K562 (cell line): Measurements from ENCODE around the gene CAMK1D. TPM values are rescaled to one million over a fixed set of nuclear protein-coding genes. Genes with fewer than 3 reads are reported as not detected.

ENCODE experiments used
- ATAC-seq: fragments of 200-7000 bp; cut with Tn5 transposase; 3 replicates; pipeline ENCODE4 v1.9.1; 2020; ENCODE audit warnings: moderate library complexity
- BruUV-seq: library from RNA; stranded (reverse); fragments of 400-500 nt; replicated peaks from 2 replicates; lab custom pipeline; 2021; lab: Mats Ljungman, UMichigan
- CTCF ChIA-PET: fragments of 300-600 bp; formaldehyde crosslinking; extraction: SDS; loops from one replicate; lab custom pipeline; 2021; ENCODE audit warnings: low intra/inter-chr PET ratio; lab: Yijun Ruan, JAX
- POLR2A ChIA-PET: fragments of 300-600, 350-650 bp; sonication (Branson Sonifier 250); formaldehyde crosslinking; extraction: SDS; loops from one replicate; lab custom pipeline; 2021; ENCODE audit warnings: antibody characterized with exemption, inconsistent platforms; lab: Yijun Ruan, JAX
- DNase-seq, 4 experiments: peaks; one replicate each; pipeline versions ENCODE4 v3.0.0 to v3.0.0-alpha.2; 2011 to 2018; ENCODE audit warnings: low spot score in 3 of 4, mixed read lengths in 3 of 4; ENCODE audit errors: extremely low read depth in 1 of 4
- FAIRE-seq: peaks from 2 replicates; lab custom pipeline; 2011; peaks lifted over from hg19 to GRCh38; lab: Jason Lieb, UNC
- H2AFZ ChIP-seq: 2 replicates; pipeline ENCODE4 v1.6.0; 2011; ENCODE audit warnings: low read depth, low read length, control low read depth, inconsistent platforms
- H3K27ac ChIP-seq: fragments of 200-600 bp; 3 replicates; pipeline ENCODE4 v1.8.0; 2011; ENCODE audit warnings: low read depth, mild to moderate bottlenecking, control low read depth, inconsistent platforms, low read length, moderate library complexity, mixed read lengths; ENCODE audit errors: extremely low read depth
- H3K27me3 ChIP-seq, 2 experiments: fragments of 300-600 bp in 1 of 2; 2 replicates in 1 of 2; 3 replicates in 1 of 2; pipeline versions ENCODE4 v1.6.0 to v1.8.0; 2011; ENCODE audit warnings: inconsistent platforms in 2 of 2, low read length in 2 of 2, mild to moderate bottlenecking in 1 of 2, mixed read lengths in 1 of 2, moderate library complexity in 1 of 2; ENCODE audit not compliant: control insufficient read depth in 2 of 2, insufficient read depth in 2 of 2
- H3K36me3 ChIP-seq: fragments of 300-600 bp; 3 replicates; pipeline ENCODE4 v1.8.0; 2011; ENCODE audit warnings: mild to moderate bottlenecking, low read length, inconsistent platforms; ENCODE audit not compliant: control insufficient read depth, insufficient read depth
- H3K4me1 ChIP-seq, 2 experiments: fragments of 200-600 bp in 1 of 2; replicated peaks in 1 of 2; 2 replicates in 1 of 2; 3 replicates in 1 of 2; pipeline versions ENCODE4 v1.5.1 to v1.8.0; 2011; ENCODE audit warnings: inconsistent platforms in 2 of 2, low read length in 2 of 2, mild to moderate bottlenecking in 1 of 2, mixed read lengths in 1 of 2, moderate library complexity in 1 of 2; ENCODE audit not compliant: control insufficient read depth in 2 of 2, insufficient read depth in 2 of 2
- H3K4me2 ChIP-seq: 2 replicates; pipeline ENCODE4 v1.6.1; 2011; ENCODE audit warnings: low read length, control low read depth, inconsistent platforms, mixed read lengths; ENCODE audit not compliant: insufficient read depth
- H3K4me3 ChIP-seq: fragments of 200-600 bp; sonication (generic), shearing (Covaris generic); 2 replicates; pipeline ENCODE4 v1.5.1; 2016; ENCODE audit warnings: control low read depth, inconsistent platforms
- H3K79me2 ChIP-seq: fragments of 200-600 bp; 3 replicates; pipeline ENCODE4 v1.8.0; 2011; ENCODE audit warnings: low read length, inconsistent platforms; ENCODE audit not compliant: control insufficient read depth, insufficient read depth
- H3K9ac ChIP-seq, 2 experiments: 2 replicates each; pipeline versions ENCODE4 v1.6.0 to v1.6.1; 2011; ENCODE audit warnings: low read depth in 2 of 2, low read length in 2 of 2, control low read depth in 1 of 2, inconsistent platforms in 1 of 2, mild to moderate bottlenecking in 1 of 2, mixed read lengths in 1 of 2; ENCODE audit not compliant: insufficient read depth in 1 of 2
- H3K9me1 ChIP-seq: one replicate; pipeline ENCODE4 v1.6.0; 2011; ENCODE audit warnings: inconsistent platforms, mild to moderate bottlenecking, low read length, moderate library complexity; ENCODE audit not compliant: control insufficient read depth, insufficient read depth
- H3K9me3 ChIP-seq: replicated peaks from 2 replicates; pipeline ENCODE4 v1.5.1; 2011; ENCODE audit warnings: low read depth, low read length, inconsistent platforms; ENCODE audit not compliant: control insufficient read depth, insufficient read depth
- H4K20me1 ChIP-seq: replicated peaks from 2 replicates; pipeline ENCODE4 v1.6.1; 2011; ENCODE audit warnings: low read length, inconsistent platforms, mixed read lengths; ENCODE audit not compliant: control insufficient read depth, insufficient read depth
- BCOR ChIP-seq: fragments of 450-650 bp; IDR thresholded peaks from 2 replicates; pipeline ENCODE4 v1.6.1; 2016
- KLF10 ChIP-seq: fragments of 250-450 bp; sonication (Bioruptor Pico); IDR thresholded peaks from 2 replicates; pipeline ENCODE4 v1.6.1; 2021; ENCODE audit warnings: matching md5 sums
- NRF1 ChIP-seq, 2 experiments: fragments of 450-650 bp; IDR thresholded peaks in 1 of 2; conservative IDR thresholded peaks in 1 of 2; 2 replicates each; pipeline ENCODE4 v1.6.1; 2014; ENCODE audit warnings: mild to moderate bottlenecking in 2 of 2
- RFX1 ChIP-seq: fragments of 450-650 bp; IDR thresholded peaks from 2 replicates; pipeline ENCODE4 v1.6.1; 2016; ENCODE audit warnings: mild to moderate bottlenecking, moderate library complexity
- TCF3 ChIP-seq: sonication (generic); formaldehyde crosslinking; IDR thresholded peaks from 2 replicates; pipeline ENCODE4 v1.4.0; 2020; ENCODE audit warnings: mild to moderate bottlenecking, missing genetic modification reagents
- TEAD1 ChIP-seq, 2 experiments: fragments of 450-650 bp in 1 of 2; sonication (generic) in 1 of 2; formaldehyde crosslinking; IDR thresholded peaks; 2 replicates each; pipeline versions ENCODE4 v1.4.0 to v1.8.0; 2020 to 2022; ENCODE audit warnings: mild to moderate bottlenecking in 2 of 2, missing genetic modification reagents in 1 of 2
- THRAP3 ChIP-seq: fragments of 450-650 bp; IDR thresholded peaks from 2 replicates; pipeline ENCODE4 v1.6.1; 2016; ENCODE audit warnings: mild to moderate bottlenecking, inconsistent platforms, borderline replicate concordance
- ZNF197 ChIP-seq: fragments of 200-800 bp; sonication (Bioruptor generic); IDR thresholded peaks from 2 replicates; pipeline ENCODE4 v1.6.1; 2016; ENCODE audit warnings: low read depth, missing genetic modification characterization, missing compliant biosample characterization
- ZNF24 ChIP-seq: fragments of 450-650 bp; IDR thresholded peaks from 2 replicates; pipeline ENCODE4 v1.6.1; 2016
- WGBS: fragments of 100-300 bp; shearing (Covaris generic); methylation state at CpG from one replicate; pipeline ENCODE4 v1.1.6; 2016; ENCODE audit warnings: low coverage, mixed read lengths; ENCODE audit not compliant: insufficient coverage; ENCODE audit errors: missing lambda C conversion rate; 5-methylcytosine and 5-hydroxymethylcytosine counted together
- in situ Hi-C: fragments of 300-500 bp; cut with MboI; formaldehyde crosslinking; loops from 4 replicates; pipeline ENCODE4 v1.15.0; 2018; ENCODE audit warnings: inconsistent platforms, mixed read lengths
- intact Hi-C: fragments of 100-400 bp; cut with micrococcal nuclease; formaldehyde crosslinking; loops from 2 replicates; pipeline ENCODE4 v1.14.2; 2022
- polyA plus RNA-seq, 8 experiments: library from polyadenylated mRNA; depleted of rRNA in 4 of 8; stranded (reverse) in 5 of 8; unstranded in 3 of 8; fragments of >200 nt; fragmentation: Nextera tagmentation in 2 of 8; fragmentation: Illumina TruSeq in 1 of 8; extraction: Ambion mirVana in 2 of 8; extraction: Trizol in 1 of 8; gene quantifications; 2 replicates each; pipeline versions ENCODE4 v1.2.1 to v1.2.3, GENCODE V29; 2011 to 2014; ENCODE audit warnings: inconsistent platforms in 1 of 8, missing spikeins in 1 of 8
- total RNA-seq, 7 experiments: library from RNA; depleted of rRNA in 6 of 7; stranded (reverse); fragments of >200 nt in 6 of 7; fragmentation: Illumina TruSeq in 2 of 7; extraction: Trizol in 2 of 7; gene quantifications; 2 replicates each; pipeline versions ENCODE4 v1.2.1 to v1.2.3, GENCODE V29; 2011 to 2021; ENCODE audit warnings: low replicate concordance in 1 of 7
- TF ChIP-seq, protein P1 (sequence below): fragments of 150-350 bp; conservative IDR thresholded peaks from 2 replicates; pipeline ENCODE4 v1.6.1; 2014; ENCODE audit warnings: low read length
- TF ChIP-seq, protein P2 (sequence below): sonication (generic); formaldehyde crosslinking; IDR thresholded peaks from 2 replicates; pipeline ENCODE4 v1.8.0; 2022; ENCODE audit warnings: missing genetic modification reagents, mild to moderate bottlenecking, borderline replicate concordance

Gene CAMK1D
- total and polyA plus RNA-seq, 9 of the 15 experiments (the other 6 are each of a cell fraction or from before 2014, with no cell fraction given) = 0.12 to 0.24 (median 0.20) TPM; not detected in 5

GRCh38 chr10:12710157-12710556 is 360.8 kb downstream of the CAMK1D start:
- no peak for ATAC-seq
- Histone ChIP-seq H3K79me2 (no peaks in the 10 kb centered on the region), H4K20me1 (no peaks in the 10 kb centered on the region), H3K4me2 (no peak overlapping the region), H3K4me1 (no peaks in the 10 kb centered on the region), H3K27ac (no peak overlapping the region), H3K9me3 (no peaks in the 10 kb centered on the region), H2AFZ (no peak overlapping the region), H3K4me3 (no peak overlapping the region), H3K9me1 (no peaks in the 10 kb centered on the region), H3K9ac (no peak overlapping the region), H3K27me3 (peaks cover 0 to 4% of the 10 kb centered on the region in 2 experiments; a peak in 1 of 5 replicates), H3K36me3 (no peaks in the 10 kb centered on the region)
- DNase-seq = no peak
- 19% methylated on average over 8 of the region's 8 CpGs for WGBS
- ChIA-PET POLR2A (no interaction called here), CTCF (interaction anchor here (1.2 kb wide), 1 partner anchor 928 kb away, joined by 4 read pairs; no protein-coding TSS in a partner anchor)
- TF ChIP-seq ZNF24 (peak; percentile 48; the same call in 1 of the 2 replicates), BCOR (peak; percentile 38; the same call in 1 of the 2 replicates), ZNF197 (CRISPR knock-in tag) (no peak)
- no peak for FAIRE-seq
- no TSS peak for BruUV-seq
- in situ Hi-C loops = loop anchor here (5.0 to 25.0 kb wide), 3 partner anchors 365 to 923 kb away; no protein-coding TSS in a partner anchor
- intact Hi-C loops = loop anchor here (2.0 to 10.0 kb wide), 4 partner anchors 195 to 445 kb away; no protein-coding TSS in a partner anchor

- intact Hi-C loops (loop anchor here (2.0 to 10.0 kb wide), 4 partner anchors 194 to 446 kb away; no protein-coding TSS in a partner anchor), in situ Hi-C loops (loop anchor here (5.0 to 25.0 kb wide), 3 partner anchors 364 to 923 kb away; no protein-coding TSS in a partner anchor)
- Histone ChIP-seq H3K79me2 (no peaks in the 10 kb centered on the region), H3K4me3 (no peak overlapping the region), H3K36me3 (no peaks in the 10 kb centered on the region), H3K9me1 (no peaks in the 10 kb centered on the region), H3K9ac (no peak overlapping the region), H3K27ac (no peak overlapping the region), H3K27me3 (peaks cover 0 to 4% of the 10 kb centered on the region in 2 experiments; a peak in 2 of 5 replicates), H2AFZ (no peak overlapping the region), H3K4me2 (peak overlapping the region; percentile 17; the same call in 1 of the 2 replicates), H3K9me3 (no peaks in the 10 kb centered on the region), H3K4me1 (no peaks in the 10 kb centered on the region), H4K20me1 (no peaks in the 10 kb centered on the region)
- POLR2A ChIA-PET = interaction anchor here (0.6 kb wide), 1 partner anchor 387 kb away, joined by 3 read pairs; no protein-coding TSS in a partner anchor
- 7% methylated on average over 9 of the region's 9 CpGs for WGBS
- FAIRE-seq (peak; percentile 92), ATAC-seq (peak; percentile 90), DNase-seq (peak; percentile 62 to 75 (median 64))
- CTCF ChIA-PET = interaction anchor here (1.2 kb wide), 3 partner anchors 364 to 928 kb away, joined by 4 read pairs; no protein-coding TSS in a partner anchor
- no TSS peak for BruUV-seq
- TF ChIP-seq THRAP3 = no peak
- TF ChIP-seq, protein P1, sequence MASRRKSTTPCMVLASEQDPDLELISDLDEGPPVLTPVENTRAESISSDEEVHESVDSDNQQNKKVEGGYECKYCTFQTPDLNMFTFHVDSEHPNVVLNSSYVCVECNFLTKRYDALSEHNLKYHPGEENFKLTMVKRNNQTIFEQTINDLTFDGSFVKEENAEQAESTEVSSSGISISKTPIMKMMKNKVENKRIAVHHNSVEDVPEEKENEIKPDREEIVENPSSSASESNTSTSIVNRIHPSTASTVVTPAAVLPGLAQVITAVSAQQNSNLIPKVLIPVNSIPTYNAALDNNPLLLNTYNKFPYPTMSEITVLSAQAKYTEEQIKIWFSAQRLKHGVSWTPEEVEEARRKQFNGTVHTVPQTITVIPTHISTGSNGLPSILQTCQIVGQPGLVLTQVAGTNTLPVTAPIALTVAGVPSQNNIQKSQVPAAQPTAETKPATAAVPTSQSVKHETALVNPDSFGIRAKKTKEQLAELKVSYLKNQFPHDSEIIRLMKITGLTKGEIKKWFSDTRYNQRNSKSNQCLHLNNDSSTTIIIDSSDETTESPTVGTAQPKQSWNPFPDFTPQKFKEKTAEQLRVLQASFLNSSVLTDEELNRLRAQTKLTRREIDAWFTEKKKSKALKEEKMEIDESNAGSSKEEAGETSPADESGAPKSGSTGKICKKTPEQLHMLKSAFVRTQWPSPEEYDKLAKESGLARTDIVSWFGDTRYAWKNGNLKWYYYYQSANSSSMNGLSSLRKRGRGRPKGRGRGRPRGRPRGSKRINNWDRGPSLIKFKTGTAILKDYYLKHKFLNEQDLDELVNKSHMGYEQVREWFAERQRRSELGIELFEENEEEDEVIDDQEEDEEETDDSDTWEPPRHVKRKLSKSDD = no peak
- TF ChIP-seq KLF10 (CRISPR knock-in tag) = no peak
- TF ChIP-seq NRF1 (conservative IDR thresholded peaks at IDR 0.05 in 1 of 2, IDR thresholded peaks at IDR 0.05 in 1 of 2) = no peak
- TF ChIP-seq TCF3 = no peak
- no peak for TF ChIP-seq TEAD1 (CRISPR knock-in tag; IDR thresholded peaks at IDR 0.05)
- no peak for TF ChIP-seq RFX1
- TF ChIP-seq, protein P2, sequence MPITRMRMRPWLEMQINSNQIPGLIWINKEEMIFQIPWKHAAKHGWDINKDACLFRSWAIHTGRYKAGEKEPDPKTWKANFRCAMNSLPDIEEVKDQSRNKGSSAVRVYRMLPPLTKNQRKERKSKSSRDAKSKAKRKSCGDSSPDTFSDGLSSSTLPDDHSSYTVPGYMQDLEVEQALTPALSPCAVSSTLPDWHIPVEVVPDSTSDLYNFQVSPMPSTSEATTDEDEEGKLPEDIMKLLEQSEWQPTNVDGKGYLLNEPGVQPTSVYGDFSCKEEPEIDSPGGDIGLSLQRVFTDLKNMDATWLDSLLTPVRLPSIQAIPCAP (CRISPR knock-in tag) = no peak
Measured at GRCh38 chr10:12710594-12711349, 361.4 kb downstream of the CAMK1D start.
